Measurements from ENCODE around the gene KLF13.

Gene KLF13

DNA sequence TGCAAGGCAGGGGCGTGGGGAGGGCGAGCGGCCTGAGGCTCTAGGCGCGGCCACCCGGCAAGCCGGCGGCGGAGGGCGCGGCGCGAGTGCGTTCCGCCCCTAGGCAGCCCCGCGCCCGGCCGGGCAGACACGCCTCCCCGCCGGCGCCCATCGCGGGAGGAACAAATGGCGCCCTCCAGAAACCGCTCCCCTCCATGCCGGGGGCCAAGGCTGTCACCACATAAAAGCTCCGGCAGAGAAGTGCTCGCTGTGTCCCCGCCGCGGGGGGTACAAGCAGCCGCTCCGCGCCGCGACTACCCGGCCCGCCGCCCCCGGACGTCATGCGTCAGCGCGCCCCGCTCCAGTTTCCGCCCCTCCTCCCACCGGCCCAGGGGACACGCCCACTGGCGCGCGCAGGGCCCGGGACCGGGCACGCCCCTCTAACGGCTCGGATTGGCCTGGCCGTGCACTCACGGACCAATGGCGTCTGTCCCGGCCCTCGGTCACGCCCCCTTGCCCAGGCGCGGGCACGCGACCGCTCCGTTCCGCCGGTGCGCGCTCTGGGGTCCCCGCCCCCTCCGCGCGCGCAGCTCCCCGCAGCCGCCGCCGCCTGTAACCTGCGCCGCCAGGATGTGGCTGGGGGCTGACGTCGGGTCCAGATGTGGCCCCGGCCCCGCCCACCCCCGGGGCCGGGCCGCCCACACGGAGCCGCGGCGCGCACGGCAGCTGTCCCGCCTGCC, at the start of gene KLF13:
Gene KLF13, plus strand, starts transcription at position 680 of the 719 bp plus-strand sequence. CDS start 378 bp downstream, outside the sequence.
- no peaks in the 10 kb centered on the region for H3K36me3 ChIP-seq (ENCODE audit: control insufficient read depth, insufficient read depth, low read length)
- H3K4me1 ChIP-seq (ENCODE audit: control insufficient read depth, insufficient read depth, low read length), result peaks cover 16% of the 10 kb centered on the region
- peak within 1 kb of the TSS; percentile 68 for H3K4me3 ChIP-seq (ENCODE audit: low read depth, low read length)
- peaks cover 2% of the 10 kb centered on the region for H3K9me3 ChIP-seq (ENCODE audit: control insufficient read depth, insufficient read depth, low read length)
- H3K27me3 ChIP-seq (ENCODE audit: control insufficient read depth, insufficient read depth, low read length), result peaks cover 17% of the 10 kb centered on the region
- no peak within 1 kb of the TSS for H3K9ac ChIP-seq (ENCODE audit: low read depth, low read length)

DNA sequence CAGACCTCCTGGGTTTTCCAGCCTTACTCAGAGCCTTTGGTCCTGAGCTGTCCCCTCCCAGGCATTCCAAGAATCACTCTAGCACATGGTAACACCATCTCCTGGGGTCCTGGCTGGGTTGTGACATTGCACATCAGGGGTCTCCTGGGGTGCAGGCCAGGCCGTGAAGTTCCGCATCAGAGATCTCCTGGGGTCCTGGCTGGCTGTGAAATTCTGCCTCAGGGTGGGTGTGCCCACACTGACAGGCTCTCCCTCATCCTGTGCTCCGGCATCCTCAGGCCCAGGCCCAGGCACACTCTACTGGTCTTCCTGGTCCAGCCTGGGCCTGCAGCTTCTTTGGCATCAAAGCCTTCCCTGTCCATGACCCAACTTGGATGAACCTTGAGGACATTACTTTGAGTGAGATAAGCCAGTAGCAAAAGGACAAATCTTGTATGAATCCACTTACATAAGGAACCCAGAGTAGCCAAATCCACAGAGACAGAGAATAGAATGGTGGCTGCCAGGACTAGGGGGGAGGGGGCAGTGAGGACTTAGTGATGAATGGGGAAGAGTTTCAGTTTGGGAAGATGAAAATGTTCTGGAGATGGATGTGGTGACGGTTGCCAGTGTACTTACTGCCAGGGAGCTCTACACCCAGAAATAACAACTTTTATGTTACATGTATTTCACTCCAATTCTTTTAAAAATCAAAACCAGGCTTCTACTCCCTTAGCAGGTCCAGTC, 49.1 kb upstream of the KLF13 start:
- H3K27me3 ChIP-seq (ENCODE audit: control insufficient read depth, insufficient read depth, low read length), result no peaks in the 10 kb centered on the region
- H3K4me3 ChIP-seq (ENCODE audit: low read depth, low read length), result no peak overlapping the region
- no peak overlapping the region for H3K9ac ChIP-seq (ENCODE audit: low read depth, low read length)
- no peaks in the 10 kb centered on the region for H3K9me3 ChIP-seq (ENCODE audit: control insufficient read depth, insufficient read depth, low read length)
- H3K4me1 ChIP-seq (ENCODE audit: control insufficient read depth, insufficient read depth, low read length), result no peaks in the 10 kb centered on the region
- no peaks in the 10 kb centered on the region for H3K36me3 ChIP-seq (ENCODE audit: control insufficient read depth, insufficient read depth, low read length)

DNA sequence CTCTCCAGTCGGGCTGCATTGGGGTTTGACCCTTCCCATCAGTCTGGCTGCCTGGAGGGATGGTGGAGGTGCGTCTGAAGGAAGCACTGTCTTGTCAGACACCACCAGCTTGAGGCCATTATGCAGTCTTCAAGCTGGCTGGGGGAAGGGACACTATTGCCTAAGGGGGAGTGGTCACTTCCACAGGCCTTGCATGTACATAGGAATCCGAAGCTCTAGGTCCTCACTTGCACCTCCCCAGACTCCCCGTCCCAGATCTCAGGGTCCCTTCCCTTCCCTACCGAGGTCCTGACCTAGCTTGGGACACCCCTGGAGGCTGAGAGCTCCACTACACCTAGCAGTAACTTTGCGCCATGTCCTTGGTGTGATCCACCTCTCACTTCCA, 48.6 kb upstream of the KLF13 start:
- no peaks in the 10 kb centered on the region for H3K36me3 ChIP-seq (ENCODE audit: control insufficient read depth, insufficient read depth, low read length)
- no peak overlapping the region for H3K4me3 ChIP-seq (ENCODE audit: low read depth, low read length)
- H3K9me3 ChIP-seq (ENCODE audit: control insufficient read depth, insufficient read depth, low read length), result no peaks in the 10 kb centered on the region
- no peaks in the 10 kb centered on the region for H3K27me3 ChIP-seq (ENCODE audit: control insufficient read depth, insufficient read depth, low read length)
- no peak overlapping the region for H3K9ac ChIP-seq (ENCODE audit: low read depth, low read length)
- H3K4me1 ChIP-seq (ENCODE audit: control insufficient read depth, insufficient read depth, low read length), result no peaks in the 10 kb centered on the region

DNA sequence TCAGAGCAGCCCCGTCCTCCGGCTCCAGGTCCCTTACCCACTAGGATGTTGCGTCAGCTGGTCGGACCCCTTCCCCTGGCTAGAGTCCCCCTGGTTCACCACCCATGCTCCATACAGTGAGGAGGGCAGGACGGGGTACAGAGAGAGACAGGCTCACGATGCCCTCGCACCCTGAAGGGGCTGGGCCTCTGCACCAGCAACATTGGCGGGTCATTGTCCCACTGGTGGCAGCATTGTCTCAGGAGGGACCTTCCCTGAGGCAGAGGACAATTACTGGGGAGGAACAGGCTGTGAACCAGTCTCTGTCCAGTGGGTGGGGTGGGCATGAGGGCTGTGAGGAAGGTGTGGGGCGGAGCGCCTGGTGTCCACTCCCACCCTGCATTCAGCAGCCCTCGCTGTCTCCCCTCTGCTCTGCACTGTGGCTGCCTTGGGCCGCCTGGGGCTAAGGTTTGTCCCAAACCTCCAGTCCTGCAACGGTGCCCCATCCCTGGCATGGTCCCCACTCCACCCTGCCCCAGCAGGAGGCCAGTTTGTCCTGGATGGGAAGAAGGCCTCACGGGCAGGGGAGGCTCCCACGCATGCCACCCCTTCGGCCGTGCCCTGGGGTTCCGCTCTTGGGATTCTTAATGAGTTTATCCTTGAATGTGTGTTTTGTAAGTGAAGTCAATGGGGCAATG, 48.0 kb upstream of the KLF13 start:
- no peaks in the 10 kb centered on the region for H3K36me3 ChIP-seq (ENCODE audit: control insufficient read depth, insufficient read depth, low read length)
- no peak overlapping the region for H3K9ac ChIP-seq (ENCODE audit: low read depth, low read length)
- H3K27me3 ChIP-seq (ENCODE audit: control insufficient read depth, insufficient read depth, low read length), result no peaks in the 10 kb centered on the region
- no peak overlapping the region for H3K4me3 ChIP-seq (ENCODE audit: low read depth, low read length)
- H3K9me3 ChIP-seq (ENCODE audit: control insufficient read depth, insufficient read depth, low read length), result no peaks in the 10 kb centered on the region
- no peaks in the 10 kb centered on the region for H3K4me1 ChIP-seq (ENCODE audit: control insufficient read depth, insufficient read depth, low read length)

DNA sequence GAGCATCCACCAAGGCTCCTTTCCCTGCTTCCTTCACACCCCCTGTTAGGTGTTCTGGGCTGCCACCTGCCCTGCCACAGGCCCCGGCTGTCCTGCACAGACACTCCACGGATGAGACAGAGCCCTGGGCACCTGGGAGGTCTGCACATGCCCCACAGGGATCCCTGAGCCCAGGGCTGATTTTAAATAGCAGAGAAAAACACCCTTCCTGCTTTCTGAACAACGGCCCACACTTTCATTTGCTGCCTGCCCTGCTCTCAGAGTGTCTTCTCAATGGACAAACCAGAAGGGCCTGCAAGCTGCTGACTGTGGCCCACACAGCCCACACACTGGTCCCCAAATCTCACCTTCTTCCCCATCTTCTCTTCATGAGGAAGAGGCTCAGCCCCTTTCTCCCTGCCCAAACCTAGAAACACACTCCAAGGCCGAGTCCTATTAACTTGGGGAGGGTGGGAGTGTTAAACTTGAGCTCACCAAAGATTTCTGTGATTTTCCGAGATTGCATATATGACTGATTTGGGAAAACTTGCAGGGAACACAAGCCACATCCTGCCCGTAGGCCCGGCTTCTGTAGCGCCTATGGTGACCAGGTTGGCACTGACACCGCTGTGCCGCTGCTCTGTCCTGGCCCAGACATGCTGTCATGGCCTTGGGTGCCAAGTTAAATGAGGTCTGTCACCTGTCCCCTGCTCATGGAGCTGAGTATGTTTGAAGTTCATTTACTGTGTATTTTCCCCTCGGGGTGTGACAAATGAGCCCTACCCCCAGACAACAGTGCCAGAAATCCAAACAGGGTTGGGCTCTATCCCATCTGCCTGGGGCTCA, 47.2 kb upstream of the KLF13 start:
- Histone ChIP-seq H3K9ac (ENCODE audit: low read depth, low read length) (no peak overlapping the region), H3K9me3 (ENCODE audit: control insufficient read depth, insufficient read depth, low read length) (no peaks in the 10 kb centered on the region), H3K4me1 (ENCODE audit: control insufficient read depth, insufficient read depth, low read length) (no peaks in the 10 kb centered on the region), H3K27me3 (ENCODE audit: control insufficient read depth, insufficient read depth, low read length) (no peaks in the 10 kb centered on the region), H3K36me3 (ENCODE audit: control insufficient read depth, insufficient read depth, low read length) (no peaks in the 10 kb centered on the region), H3K4me3 (ENCODE audit: low read depth, low read length) (no peak overlapping the region)

DNA sequence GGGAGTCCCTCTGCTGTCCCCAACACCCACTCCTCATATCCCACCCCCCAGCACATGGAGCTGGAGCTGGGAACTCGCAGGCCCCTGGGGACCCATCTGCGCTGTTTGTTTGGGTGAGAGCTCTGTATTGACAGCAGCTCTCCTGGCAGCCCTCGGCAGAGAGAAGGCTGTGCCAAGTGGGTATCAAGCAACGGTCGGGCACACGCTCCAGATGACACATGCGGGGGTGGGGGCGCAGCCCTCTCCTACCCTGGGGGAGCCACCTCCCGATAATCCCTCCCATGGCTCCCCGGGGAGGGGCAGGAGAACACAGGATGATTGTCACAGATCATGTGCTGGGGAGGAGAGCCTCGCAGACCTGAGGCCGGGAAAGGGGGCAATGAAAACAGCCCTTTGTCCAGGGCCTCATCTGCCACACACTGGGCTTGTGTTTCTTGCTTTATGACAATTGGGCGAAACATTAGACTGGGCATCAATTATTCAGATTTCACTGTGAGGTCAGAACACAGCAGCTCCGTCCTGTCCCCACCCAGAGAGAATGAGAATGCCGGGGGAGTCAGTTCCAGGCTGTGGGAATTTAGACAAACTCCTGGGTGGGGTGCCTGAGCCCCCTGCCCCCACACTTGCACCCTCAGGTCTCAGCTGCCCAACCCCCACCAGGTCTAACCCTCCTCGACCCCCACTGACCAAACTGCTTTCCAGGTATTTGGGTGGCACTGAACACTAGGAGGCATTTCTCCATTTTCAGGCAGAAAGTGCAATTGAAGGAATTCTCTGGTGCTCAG, 46.4 kb upstream of the KLF13 start:
- no peaks in the 10 kb centered on the region for H3K4me1 ChIP-seq (ENCODE audit: control insufficient read depth, insufficient read depth, low read length)
- H3K36me3 ChIP-seq (ENCODE audit: control insufficient read depth, insufficient read depth, low read length), result no peaks in the 10 kb centered on the region
- no peaks in the 10 kb centered on the region for H3K27me3 ChIP-seq (ENCODE audit: control insufficient read depth, insufficient read depth, low read length)
- H3K9ac ChIP-seq (ENCODE audit: low read depth, low read length), result no peak overlapping the region
- no peaks in the 10 kb centered on the region for H3K9me3 ChIP-seq (ENCODE audit: control insufficient read depth, insufficient read depth, low read length)
- no peak overlapping the region for H3K4me3 ChIP-seq (ENCODE audit: low read depth, low read length)

DNA sequence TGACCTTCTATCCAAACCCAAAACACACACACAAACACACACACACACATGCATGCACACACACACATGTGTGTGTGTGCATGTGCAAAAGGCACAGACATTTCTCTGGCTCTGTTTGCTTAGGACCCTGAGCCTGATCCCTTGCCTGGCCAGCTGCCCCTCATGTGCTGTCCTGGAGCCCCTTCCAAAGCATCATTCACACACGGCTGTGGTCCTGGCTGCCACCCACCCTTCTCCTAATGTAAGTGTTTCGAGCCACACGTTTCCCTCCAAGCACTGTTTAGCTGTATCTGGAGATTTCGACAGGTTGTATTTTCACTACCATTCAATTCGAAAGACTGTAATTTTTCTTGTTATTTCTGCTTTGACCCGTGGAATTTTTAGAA, 45.8 kb upstream of the KLF13 start:
- H3K9me3 ChIP-seq (ENCODE audit: control insufficient read depth, insufficient read depth, low read length), result no peaks in the 10 kb centered on the region
- no peaks in the 10 kb centered on the region for H3K4me1 ChIP-seq (ENCODE audit: control insufficient read depth, insufficient read depth, low read length)
- no peak overlapping the region for H3K9ac ChIP-seq (ENCODE audit: low read depth, low read length)
- H3K27me3 ChIP-seq (ENCODE audit: control insufficient read depth, insufficient read depth, low read length), result no peaks in the 10 kb centered on the region
- no peaks in the 10 kb centered on the region for H3K36me3 ChIP-seq (ENCODE audit: control insufficient read depth, insufficient read depth, low read length)
- H3K4me3 ChIP-seq (ENCODE audit: low read depth, low read length), result no peak overlapping the region

DNA sequence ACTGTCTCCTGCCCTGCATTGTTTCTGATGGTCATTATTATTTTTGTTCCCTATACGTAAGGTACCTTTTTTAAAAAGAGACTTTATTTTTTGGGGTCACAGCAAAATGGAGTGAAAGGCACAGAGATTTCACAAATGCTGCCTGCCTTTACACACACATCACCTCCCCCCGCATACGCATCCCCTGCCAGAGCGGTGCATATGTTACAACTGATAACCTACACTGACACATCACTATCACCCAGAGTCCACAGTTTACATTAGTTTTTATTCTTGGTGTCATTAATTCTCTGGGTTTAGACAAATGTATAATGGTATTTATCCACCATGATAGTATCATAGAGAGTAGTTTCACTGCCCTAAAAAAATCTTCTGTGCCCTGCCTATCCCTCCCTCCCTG, 43.6 kb upstream of the KLF13 start:
- Histone ChIP-seq H3K4me1 (ENCODE audit: control insufficient read depth, insufficient read depth, low read length) (no peaks in the 10 kb centered on the region), H3K4me3 (ENCODE audit: low read depth, low read length) (no peak overlapping the region), H3K9ac (ENCODE audit: low read depth, low read length) (no peak overlapping the region), H3K36me3 (ENCODE audit: control insufficient read depth, insufficient read depth, low read length) (no peaks in the 10 kb centered on the region), H3K9me3 (ENCODE audit: control insufficient read depth, insufficient read depth, low read length) (no peaks in the 10 kb centered on the region), H3K27me3 (ENCODE audit: control insufficient read depth, insufficient read depth, low read length) (no peaks in the 10 kb centered on the region)

DNA sequence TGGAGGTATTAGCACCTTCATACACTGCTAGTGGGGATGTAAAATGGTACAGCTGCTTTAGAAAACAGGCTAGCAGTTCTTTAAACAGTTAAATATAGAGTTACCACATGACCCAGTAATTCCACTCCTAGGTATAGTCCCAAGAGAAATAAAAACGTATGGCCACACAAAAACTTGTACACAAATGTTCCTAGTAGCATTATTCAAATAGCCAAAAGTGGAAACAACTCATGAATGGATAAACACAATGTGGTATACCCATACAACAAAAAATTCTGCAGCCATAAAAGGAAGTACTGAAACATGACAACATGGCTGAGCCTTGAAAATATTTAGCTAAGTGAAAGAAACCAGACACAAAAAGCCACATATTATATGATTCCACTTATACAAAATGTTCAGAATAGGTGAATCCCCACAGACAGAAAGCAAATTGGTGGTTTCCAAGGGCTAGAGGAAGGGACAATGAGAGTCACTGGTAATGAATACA, 40.8 kb upstream of the KLF13 start:
- no peak overlapping the region for H3K4me3 ChIP-seq (ENCODE audit: low read depth, low read length)
- no peaks in the 10 kb centered on the region for H3K36me3 ChIP-seq (ENCODE audit: control insufficient read depth, insufficient read depth, low read length)
- H3K9ac ChIP-seq (ENCODE audit: low read depth, low read length), result no peak overlapping the region
- no peaks in the 10 kb centered on the region for H3K4me1 ChIP-seq (ENCODE audit: control insufficient read depth, insufficient read depth, low read length)
- H3K27me3 ChIP-seq (ENCODE audit: control insufficient read depth, insufficient read depth, low read length), result no peaks in the 10 kb centered on the region
- no peaks in the 10 kb centered on the region for H3K9me3 ChIP-seq (ENCODE audit: control insufficient read depth, insufficient read depth, low read length)

DNA sequence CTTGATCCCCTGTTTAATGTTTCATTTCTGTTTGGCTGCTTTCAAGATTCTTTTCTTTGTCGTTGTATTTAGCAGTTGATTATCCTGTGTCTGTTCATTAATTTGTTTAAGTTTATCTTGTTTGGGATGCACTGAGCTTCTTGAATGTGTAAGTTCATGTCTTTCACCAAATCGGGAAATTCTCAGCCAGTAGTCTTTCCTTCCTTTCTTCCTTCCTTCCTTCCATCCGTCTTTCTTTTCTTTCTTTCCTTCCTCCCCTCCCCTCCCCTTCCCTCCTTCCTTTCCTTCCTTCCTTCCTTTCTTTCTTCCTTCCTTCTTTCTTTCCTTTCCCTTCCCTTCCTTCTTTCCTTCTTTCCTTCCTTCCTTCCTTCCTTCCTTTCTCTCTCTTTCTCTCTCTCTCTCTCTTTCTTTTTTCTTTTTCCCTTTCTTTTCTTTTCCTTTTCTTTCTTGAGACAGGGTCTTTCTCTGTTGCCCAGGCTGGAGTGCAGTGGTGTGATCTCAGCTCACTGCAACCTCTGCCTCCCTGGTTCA, 35.5 kb upstream of the KLF13 start:
- no peaks in the 10 kb centered on the region for H3K36me3 ChIP-seq (ENCODE audit: control insufficient read depth, insufficient read depth, low read length)
- H3K4me3 ChIP-seq (ENCODE audit: low read depth, low read length), result no peak overlapping the region
- H3K4me1 ChIP-seq (ENCODE audit: control insufficient read depth, insufficient read depth, low read length), result no peaks in the 10 kb centered on the region
- no peaks in the 10 kb centered on the region for H3K27me3 ChIP-seq (ENCODE audit: control insufficient read depth, insufficient read depth, low read length)
- no peaks in the 10 kb centered on the region for H3K9me3 ChIP-seq (ENCODE audit: control insufficient read depth, insufficient read depth, low read length)
- no peak overlapping the region for H3K9ac ChIP-seq (ENCODE audit: low read depth, low read length)
